HFFc6 (cell line): ENCODE data around the gene CHD9NB. TPM values are rescaled to one million over a fixed set of nuclear protein-coding genes. Genes with fewer than 3 reads are reported as not detected.
A peak's percentile ranks its signal among the peaks of the same experiment; 100 is the strongest.
"Not testable (repeated sequence)": the region's sequence is repeated elsewhere in the genome, so short reads cannot be mapped to it uniquely, and the experiment has no call there.

Experiments used
- DNase-seq: peaks from one replicate; pipeline ENCODE4 v3.0.0-alpha.2; 2018
- H3K27ac Mint-ChIP-seq: 2 replicates; pipeline ENCODE4 v1.8.0; 2020; ENCODE audit warnings: mild to moderate bottlenecking, mixed read lengths
- H3K27me3 Mint-ChIP-seq: 2 replicates; pipeline ENCODE4 v1.8.0; 2021; ENCODE audit warnings: mild to moderate bottlenecking, moderate library complexity, mixed read lengths; ENCODE audit not compliant: insufficient read depth
- H3K36me3 Mint-ChIP-seq: 2 replicates; pipeline ENCODE4 v1.8.0; 2021; ENCODE audit warnings: low read depth, mixed read lengths
- H3K4me1 Mint-ChIP-seq: 2 replicates; pipeline ENCODE4 v1.8.0; 2020; ENCODE audit warnings: low read depth, mixed read lengths
- H3K4me3 Mint-ChIP-seq: 2 replicates; pipeline ENCODE4 v1.8.0; 2020; ENCODE audit warnings: mild to moderate bottlenecking, moderate library complexity, mixed read lengths
- H3K9me3 Mint-ChIP-seq: 2 replicates; pipeline ENCODE4 v1.8.0; 2020; ENCODE audit warnings: mild to moderate bottlenecking, mixed read lengths
- CTCF ChIP-seq: fragments of 200-600 bp; sonication (generic); IDR thresholded peaks from 2 replicates; pipeline ENCODE4 v1.5.0; 2021; ENCODE audit warnings: antibody characterized with exemption, mild to moderate bottlenecking
- total RNA-seq, 6 experiments: library from RNA; stranded (reverse); fragmentation: NEBNext Ultra II Directional; extraction: Animal tissue kit (Norgen Biotek cat#: 25700); gene quantifications; 2 replicates in 1 of 6; 3 replicates in 5 of 6; pipeline ENCODE4 v1.2.3, GENCODE V29; 2021

CHD9NB gene
- total RNA-seq, 6 experiments from 2014 or later: 2.1 to 4.0 (median 3.1) TPM

GRCh38 chr16:53078247-53078646, 25.6 kb upstream of the CHD9NB start:
- Mint-ChIP-seq H3K4me3 (no peak overlapping the region), H3K27ac (peak overlapping the region; percentile 36)
- TF ChIP-seq CTCF: no peak

GRCh38 chr16:53075461-53075860, 22.8 kb upstream of the CHD9NB start:
- peaks cover 22% of the 10 kb centered on the region for H3K9me3 Mint-ChIP-seq
- not testable (repeated sequence) for H3K27ac Mint-ChIP-seq, DNase-seq, H3K4me3 Mint-ChIP-seq, H3K27me3 Mint-ChIP-seq
- H3K4me1 Mint-ChIP-seq: peaks cover 34% of the 10 kb centered on the region
- peaks cover 48% of the 10 kb centered on the region for H3K36me3 Mint-ChIP-seq

More at GRCh38 chr16:53078247-53078646, 25.6 kb upstream of the CHD9NB start:
- no peak for DNase-seq
- Mint-ChIP-seq H3K27me3 (peaks cover 4% of the 10 kb centered on the region; the same call in 1 of the 2 replicates), H3K9me3 (peaks cover 22% of the 10 kb centered on the region), H3K4me1 (peaks cover 55% of the 10 kb centered on the region), H3K36me3 (peaks cover 43% of the 10 kb centered on the region)

GRCh38 chr16:53074296-53074695, 21.6 kb upstream of the CHD9NB start:
- Mint-ChIP-seq H3K36me3 (peaks cover 54% of the 10 kb centered on the region), H3K4me1 (peaks cover 22% of the 10 kb centered on the region), H3K9me3 (peaks cover 22% of the 10 kb centered on the region)
- DNase-seq, H3K27me3 Mint-ChIP-seq, H3K27ac Mint-ChIP-seq, H3K4me3 Mint-ChIP-seq: not testable (repeated sequence)

GRCh38 chr16:53073022-53073421, 20.3 kb upstream of the CHD9NB start:
- Mint-ChIP-seq H3K27me3 (no peaks in the 10 kb centered on the region; the same call in 1 of the 2 replicates), H3K9me3 (peaks cover 22% of the 10 kb centered on the region), H3K36me3 (peaks cover 55% of the 10 kb centered on the region), H3K4me3 (no peak overlapping the region), H3K4me1 (peaks cover 10% of the 10 kb centered on the region), H3K27ac (no peak overlapping the region)
- DNase-seq: no peak
- no peak for TF ChIP-seq CTCF

GRCh38 chr16:53071748-53072301, 19.1 kb upstream of the CHD9NB start:
- no peak for DNase-seq
- Mint-ChIP-seq H3K36me3 (peaks cover 53% of the 10 kb centered on the region), H3K9me3 (peaks cover 22% of the 10 kb centered on the region), H3K27me3 (no peaks in the 10 kb centered on the region; the same call in 1 of the 2 replicates), H3K4me1 (peaks cover 7% of the 10 kb centered on the region; the same call in 1 of the 2 replicates), H3K4me3 (no peak overlapping the region), H3K27ac (no peak overlapping the region)
- TF ChIP-seq CTCF: no peak

- Mint-ChIP-seq H3K4me3 (no peak overlapping the region), H3K4me1 (peaks cover 22% of the 10 kb centered on the region), H3K9me3 (peaks cover 13% of the 10 kb centered on the region), H3K27ac (no peak overlapping the region), H3K27me3 (no peaks in the 10 kb centered on the region; the same call in 1 of the 2 replicates), H3K36me3 (peaks cover 40% of the 10 kb centered on the region)
- no peak for TF ChIP-seq CTCF
- DNase-seq: no peak
Measured at GRCh38 chr16:53069772-53070171, 17.1 kb upstream of the CHD9NB start.
